PC-3 (cell line): ENCODE results near the gene ACD. TPM values are rescaled to one million over a fixed set of nuclear protein-coding genes. Genes with fewer than 3 reads are reported as not detected.

Source experiments
- ATAC-seq: fragments of 200-7000 bp; cut with Tn5 transposase; 2 replicates; pipeline ENCODE4 v1.9.1; 2020; ENCODE audit warnings: mild to moderate bottlenecking, moderate library complexity
- BruUV-seq: library from RNA; stranded (reverse); fragments of 400-500 nt; replicated peaks from 2 replicates; lab custom pipeline; 2021; lab: Mats Ljungman, UMichigan
- CTCF ChIA-PET: fragments of 300-600 bp; sonication (Branson Sonifier 250); formaldehyde crosslinking; loops from one replicate; lab custom pipeline; 2022; ENCODE audit warnings: antibody characterized with exemption; lab: Charles Lee
- POLR2A ChIA-PET: fragments of 300-600 bp; sonication (Branson Sonifier 250); formaldehyde crosslinking; loops from one replicate; lab custom pipeline; 2022; ENCODE audit warnings: antibody characterized with exemption; ENCODE audit not compliant: unreplicated experiment; lab: Charles Lee
- DNase-seq: peaks from one replicate; pipeline ENCODE4 v3.0.0-alpha.2; 2015
- H2AFZ ChIP-seq: fragments of 300-600 bp; sonication (generic); 2 replicates; pipeline ENCODE4 v1.6.0; 2016; ENCODE audit warnings: antibody characterized with exemption, low read length
- H3F3A ChIP-seq: fragments of 300-600 bp; sonication (generic); one replicate; pipeline ENCODE4 v1.6.0; 2017; ENCODE audit warnings: antibody characterized with exemption, low read length, control low read depth, mild to moderate bottlenecking; ENCODE audit not compliant: unreplicated experiment
- H3K27ac ChIP-seq: fragments of 300-600 bp; sonication (generic); 2 replicates; pipeline ENCODE4 v1.5.1; 2016; ENCODE audit warnings: mild to moderate bottlenecking, low read length
- H3K27me3 ChIP-seq: fragments of 300-600 bp; sonication (generic); 2 replicates; pipeline ENCODE4 v1.6.1; 2016; ENCODE audit warnings: low read length, mixed read lengths
- H3K36me3 ChIP-seq: fragments of 300-600 bp; sonication (generic); 2 replicates; pipeline ENCODE4 v1.6.1; 2016; ENCODE audit warnings: low read depth, mixed run types, low read length, mixed read lengths
- H3K4me1 ChIP-seq: fragments of 300-600 bp; sonication (generic); 2 replicates; pipeline ENCODE4 v1.5.1; 2016; ENCODE audit warnings: low read length; ENCODE audit not compliant: insufficient read depth
- H3K4me2 ChIP-seq: fragments of 300-600 bp; sonication (generic); 2 replicates; pipeline ENCODE4 v1.6.0; 2016; ENCODE audit warnings: low read length
- H3K4me3 ChIP-seq: fragments of 300-600 bp; sonication (generic); 2 replicates; pipeline ENCODE4 v1.5.1; 2016; ENCODE audit warnings: mild to moderate bottlenecking, low read length, mixed read lengths
- H3K79me2 ChIP-seq: fragments of 300-600 bp; sonication (generic); 2 replicates; pipeline ENCODE4 v1.6.1; 2017; ENCODE audit warnings: low read length, mixed read lengths
- H3K9ac ChIP-seq: fragments of 300-600 bp; sonication (generic); 2 replicates; pipeline ENCODE4 v1.6.0; 2016; ENCODE audit warnings: mild to moderate bottlenecking, low read length
- H3K9me2 ChIP-seq: fragments of 300-600 bp; sonication (generic); replicated peaks from 2 replicates; pipeline ENCODE4 v1.6.1; 2016; ENCODE audit warnings: mixed run types, low read length, mixed read lengths
- H3K9me3 ChIP-seq: fragments of 300-600 bp; sonication (generic); 2 replicates; pipeline ENCODE4 v1.6.1; 2016; ENCODE audit warnings: low read length, mixed read lengths
- H4K20me1 ChIP-seq: fragments of 300-600 bp; sonication (generic); 2 replicates; pipeline ENCODE4 v1.6.1; 2016; ENCODE audit warnings: low read length, mixed read lengths
- EZH2 ChIP-seq: fragments of 300-600 bp; sonication (generic); IDR thresholded peaks from one replicate; pipeline ENCODE4 v1.6.1; 2017; ENCODE audit warnings: antibody characterized with exemption, mild to moderate bottlenecking, low read length; ENCODE audit not compliant: unreplicated experiment
- EZH2phosphoT487 ChIP-seq: fragments of 300-600 bp; sonication (generic); IDR thresholded peaks from 2 replicates; pipeline ENCODE4 v1.6.1; 2018; ENCODE audit warnings: mild to moderate bottlenecking, antibody characterized with exemption, low read length, borderline replicate concordance
- intact Hi-C: fragments of 100-400 bp; cut with micrococcal nuclease; formaldehyde crosslinking; loops from 2 replicates; pipeline ENCODE4 v1.9.0; 2023
- total RNA-seq: library from RNA; depleted of rRNA; stranded (reverse); fragments of >200 nt; gene quantifications from 2 replicates; pipeline ENCODE4 v1.2.3, GENCODE V29; 2014
- TF ChIP-seq, protein P1 (sequence below): fragments of 300-600 bp; sonication (generic); conservative IDR thresholded peaks from 2 replicates; pipeline ENCODE4 v1.5.1; 2017; ENCODE audit warnings: antibody characterized with exemption, low read depth, mild to moderate bottlenecking, low read length

Gene ACD
- total RNA-seq, 1 experiment from 2014 or later = 26.3 TPM

DNA sequence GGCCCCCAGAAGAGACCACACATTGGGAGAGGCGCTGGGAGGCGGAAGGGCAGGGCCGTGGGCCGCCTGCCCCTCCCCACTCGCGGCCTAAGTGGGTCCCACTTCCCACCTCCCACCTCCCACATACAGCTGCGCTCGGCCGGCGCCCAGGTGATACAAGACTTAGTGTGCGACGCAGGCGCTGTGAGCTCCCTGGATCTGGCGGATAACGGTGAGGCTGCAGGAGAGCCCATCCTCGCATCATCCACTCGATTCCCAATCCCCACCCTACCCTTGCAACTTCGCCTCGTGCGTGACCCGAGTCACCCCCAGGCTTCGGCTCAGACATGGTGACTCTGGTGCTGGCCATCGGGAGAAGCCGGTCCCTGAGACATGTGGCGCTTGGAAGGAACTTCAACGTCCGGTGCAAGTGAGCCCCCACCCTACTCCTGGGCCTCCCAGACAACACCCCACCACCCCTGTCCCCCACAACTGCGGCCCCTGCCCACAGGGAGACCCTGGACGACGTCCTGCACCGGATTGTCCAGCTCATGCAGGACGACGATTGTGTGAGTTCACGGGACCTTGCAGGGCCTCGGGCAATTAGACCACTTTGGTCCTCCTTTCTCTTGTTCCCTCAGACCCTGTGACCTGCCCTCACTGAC lies 11.2 kb downstream of the ACD start:
- Histone ChIP-seq H2AFZ (no peak overlapping the region), H3F3A (no peaks in the 10 kb centered on the region), H3K4me1 (no peaks in the 10 kb centered on the region; the same call in 1 of the 2 replicates), H3K79me2 (no peaks in the 10 kb centered on the region), H3K9me2 (no peaks in the 10 kb centered on the region), H3K27ac (no peak overlapping the region), H3K9me3 (no peaks in the 10 kb centered on the region), H3K4me2 (no peak overlapping the region), H3K4me3 (no peak overlapping the region), H3K36me3 (no peaks in the 10 kb centered on the region), H3K27me3 (no peaks in the 10 kb centered on the region), H3K9ac (no peak overlapping the region), H4K20me1 (no peaks in the 10 kb centered on the region)
- ChIA-PET POLR2A (no interaction called here), CTCF (no interaction called here)
- DNase-seq (no peak), ATAC-seq (no peak)
- no peak for TF ChIP-seq EZH2
- TF ChIP-seq, protein P1, sequence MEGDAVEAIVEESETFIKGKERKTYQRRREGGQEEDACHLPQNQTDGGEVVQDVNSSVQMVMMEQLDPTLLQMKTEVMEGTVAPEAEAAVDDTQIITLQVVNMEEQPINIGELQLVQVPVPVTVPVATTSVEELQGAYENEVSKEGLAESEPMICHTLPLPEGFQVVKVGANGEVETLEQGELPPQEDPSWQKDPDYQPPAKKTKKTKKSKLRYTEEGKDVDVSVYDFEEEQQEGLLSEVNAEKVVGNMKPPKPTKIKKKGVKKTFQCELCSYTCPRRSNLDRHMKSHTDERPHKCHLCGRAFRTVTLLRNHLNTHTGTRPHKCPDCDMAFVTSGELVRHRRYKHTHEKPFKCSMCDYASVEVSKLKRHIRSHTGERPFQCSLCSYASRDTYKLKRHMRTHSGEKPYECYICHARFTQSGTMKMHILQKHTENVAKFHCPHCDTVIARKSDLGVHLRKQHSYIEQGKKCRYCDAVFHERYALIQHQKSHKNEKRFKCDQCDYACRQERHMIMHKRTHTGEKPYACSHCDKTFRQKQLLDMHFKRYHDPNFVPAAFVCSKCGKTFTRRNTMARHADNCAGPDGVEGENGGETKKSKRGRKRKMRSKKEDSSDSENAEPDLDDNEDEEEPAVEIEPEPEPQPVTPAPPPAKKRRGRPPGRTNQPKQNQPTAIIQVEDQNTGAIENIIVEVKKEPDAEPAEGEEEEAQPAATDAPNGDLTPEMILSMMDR = no peak
- TF ChIP-seq EZH2phosphoT487 = no peak
- intact Hi-C loops = no loop called here
- BruUV-seq = no TSS peak

DNA sequence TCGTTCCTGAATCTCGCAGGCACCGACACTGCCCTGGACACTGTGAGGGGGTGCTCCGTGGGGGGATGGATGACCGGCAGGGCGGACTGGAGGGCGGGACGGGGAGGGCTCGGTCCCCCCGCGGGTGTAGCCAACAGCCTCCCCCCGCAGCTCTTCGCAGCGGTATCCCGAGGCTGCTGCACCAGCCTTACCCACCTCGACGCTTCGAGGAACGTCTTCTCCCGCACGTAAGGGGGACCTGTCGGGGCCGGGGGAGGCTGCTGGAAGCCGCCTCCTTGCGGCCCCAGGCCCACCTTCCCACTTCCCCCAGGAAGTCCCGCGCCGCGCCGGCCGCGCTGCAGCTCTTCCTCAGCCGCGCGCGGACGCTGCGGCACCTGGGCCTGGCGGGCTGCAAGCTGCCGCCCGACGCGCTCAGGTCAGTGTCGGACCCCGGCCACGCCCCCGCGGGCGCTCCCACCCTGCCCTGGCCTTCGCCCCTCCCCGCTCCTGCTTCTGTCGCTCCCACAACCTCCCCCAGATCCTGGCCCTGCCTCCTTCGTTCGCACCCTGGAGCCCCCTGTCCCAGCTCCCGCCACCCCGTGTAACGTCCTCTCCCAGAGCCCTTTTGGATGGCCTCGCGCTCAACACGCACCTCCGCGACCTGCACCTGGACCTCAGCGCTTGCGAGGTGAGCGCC lies 11.8 kb downstream of the ACD start:
- Histone ChIP-seq H3K9ac (no peak overlapping the region), H3K9me3 (no peaks in the 10 kb centered on the region), H3K27ac (no peak overlapping the region), H3F3A (no peaks in the 10 kb centered on the region), H2AFZ (no peak overlapping the region), H3K27me3 (no peaks in the 10 kb centered on the region), H3K4me1 (no peaks in the 10 kb centered on the region; the same call in 1 of the 2 replicates), H3K36me3 (no peaks in the 10 kb centered on the region), H3K4me3 (no peak overlapping the region), H3K79me2 (no peaks in the 10 kb centered on the region), H3K9me2 (no peaks in the 10 kb centered on the region), H4K20me1 (no peaks in the 10 kb centered on the region), H3K4me2 (no peak overlapping the region)
- ChIA-PET POLR2A (no interaction called here), CTCF (no interaction called here)
- no peak for ATAC-seq
- no peak for TF ChIP-seq EZH2
- no peak for TF ChIP-seq EZH2phosphoT487
- intact Hi-C loops = no loop called here
- DNase-seq = no peak
- no TSS peak for BruUV-seq

DNA sequence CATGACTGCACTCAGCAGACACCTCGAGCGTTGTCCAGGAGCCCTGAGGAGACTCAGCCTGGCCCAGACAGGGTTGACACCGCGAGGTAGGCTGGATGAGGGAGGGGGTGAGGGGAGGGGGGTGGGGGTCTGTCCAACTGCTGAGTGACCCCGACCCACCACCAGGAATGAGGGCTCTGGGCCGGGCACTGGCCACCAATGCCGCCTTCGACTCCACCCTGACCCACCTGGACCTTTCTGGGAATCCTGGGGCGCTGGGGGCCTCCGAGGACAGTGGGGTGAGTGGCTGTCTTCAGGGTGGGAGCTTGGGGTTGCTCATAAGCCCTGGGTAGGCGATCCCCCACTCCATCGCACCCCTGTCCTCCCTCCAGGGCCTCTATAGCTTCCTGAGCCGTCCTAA lies 12.4 kb downstream of the ACD start:
- Histone ChIP-seq H3K9me3 (no peaks in the 10 kb centered on the region), H3K4me2 (no peak overlapping the region), H3K36me3 (no peaks in the 10 kb centered on the region), H3K27me3 (no peaks in the 10 kb centered on the region), H3K9ac (no peak overlapping the region), H3K79me2 (no peaks in the 10 kb centered on the region), H3K4me1 (no peaks in the 10 kb centered on the region), H3K4me3 (no peak overlapping the region), H2AFZ (no peak overlapping the region), H3K9me2 (no peaks in the 10 kb centered on the region), H3F3A (no peaks in the 10 kb centered on the region), H4K20me1 (no peaks in the 10 kb centered on the region), H3K27ac (no peak overlapping the region)
- TF ChIP-seq, protein P1 = no peak
- TF ChIP-seq EZH2 = no peak
- no peak for TF ChIP-seq EZH2phosphoT487
- BruUV-seq = no TSS peak
- ChIA-PET CTCF (no interaction called here), POLR2A (no interaction called here)
- intact Hi-C loops = no loop called here
- ATAC-seq = no peak
- DNase-seq = no peak
